ENCODE data around the gene DLGAP5.

DNA sequence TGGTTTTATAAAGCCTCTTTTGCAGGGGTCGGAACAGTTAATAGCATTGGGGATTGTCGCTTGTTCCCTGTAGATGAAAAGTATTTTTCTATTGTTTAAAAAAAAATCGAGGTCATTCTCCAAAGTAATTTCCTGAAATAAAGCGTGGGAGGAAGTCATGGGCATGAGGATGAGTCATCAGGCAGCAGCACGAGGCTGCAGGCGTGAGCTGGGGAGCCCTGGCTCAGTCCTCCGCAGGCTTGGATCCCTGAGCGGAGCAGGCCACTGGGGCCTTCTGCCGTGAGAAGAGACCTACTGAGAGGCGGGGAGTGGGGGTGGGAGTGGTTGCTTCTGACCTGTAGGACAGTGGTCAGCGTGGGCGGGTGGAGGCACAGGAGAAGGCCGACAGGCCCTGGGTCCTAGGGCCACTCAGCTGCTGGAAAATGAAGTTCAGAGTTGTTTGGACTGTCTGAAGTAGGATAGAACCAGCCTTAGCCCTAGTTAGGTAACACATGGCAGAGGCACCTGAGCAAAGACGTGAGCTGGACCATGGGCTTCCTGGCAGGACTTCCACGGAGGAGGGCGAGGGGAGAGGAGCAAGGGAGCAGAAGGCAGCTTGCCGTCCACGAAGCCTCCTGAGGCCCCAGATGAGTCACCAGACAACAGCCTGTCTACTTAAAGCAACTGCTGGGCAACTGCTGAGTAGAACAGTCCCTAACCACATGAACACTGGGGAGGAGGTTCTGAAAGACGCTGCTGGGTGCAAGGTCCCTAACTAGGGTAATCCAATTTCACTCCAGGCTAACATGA lies 83.4 kb downstream of the DLGAP5 start:
- TF ChIP-seq USF2 (IDR thresholded peaks at IDR 0.05; ENCODE audit: low read depth, low read length), result peak; percentile 39; the same call in 1 of the 2 replicates
- peak; percentile 85 for TF ChIP-seq POLR2A (IDR thresholded peaks at IDR 0.05; ENCODE audit: low read depth, low read length)
- no peak for TF ChIP-seq CTCF (conservative IDR thresholded peaks at IDR 0.05; ENCODE audit: low read depth, low read length)
- TF ChIP-seq CEBPB (IDR thresholded peaks at IDR 0.05; ENCODE audit: low read depth, low read length), result no peak
- TF ChIP-seq, protein P1, sequence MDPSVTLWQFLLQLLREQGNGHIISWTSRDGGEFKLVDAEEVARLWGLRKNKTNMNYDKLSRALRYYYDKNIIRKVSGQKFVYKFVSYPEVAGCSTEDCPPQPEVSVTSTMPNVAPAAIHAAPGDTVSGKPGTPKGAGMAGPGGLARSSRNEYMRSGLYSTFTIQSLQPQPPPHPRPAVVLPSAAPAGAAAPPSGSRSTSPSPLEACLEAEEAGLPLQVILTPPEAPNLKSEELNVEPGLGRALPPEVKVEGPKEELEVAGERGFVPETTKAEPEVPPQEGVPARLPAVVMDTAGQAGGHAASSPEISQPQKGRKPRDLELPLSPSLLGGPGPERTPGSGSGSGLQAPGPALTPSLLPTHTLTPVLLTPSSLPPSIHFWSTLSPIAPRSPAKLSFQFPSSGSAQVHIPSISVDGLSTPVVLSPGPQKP (IDR thresholded peaks at IDR 0.05; ENCODE audit: borderline replicate concordance, low read depth, low read length), result no peak
- peak; percentile 99 for TF ChIP-seq FOS (IDR thresholded peaks at IDR 0.05; ENCODE audit: low read depth, low read length)
- TF ChIP-seq MXI1 (IDR thresholded peaks at IDR 0.05; ENCODE audit: borderline replicate concordance, low read depth, low read length), result no peak
- TF ChIP-seq RCOR1 (IDR thresholded peaks at IDR 0.05; ENCODE audit: insufficient replicate concordance, low read length), result no peak
- TF ChIP-seq SMC3 (IDR thresholded peaks at IDR 0.05; ENCODE audit: low read depth, low read length), result 0 out of 2 replicates have a peak, but pooled peaks have one; percentile 14
- peak; percentile 64 for TF ChIP-seq MAZ (IDR thresholded peaks at IDR 0.05; ENCODE audit: borderline replicate concordance, low read depth, low read length)
- peak; percentile 97 for TF ChIP-seq BHLHE40 (IDR thresholded peaks at IDR 0.05; ENCODE audit: low read depth, low read length)
- TF ChIP-seq RAD21 (IDR thresholded peaks at IDR 0.05; ENCODE audit: low read length), result peak; percentile 11; the same call in 1 of the 2 replicates
- 0 out of 2 replicates have a peak, but pooled peaks have one; percentile 10 for TF ChIP-seq MAFK (IDR thresholded peaks at IDR 0.05; ENCODE audit: low read depth, low read length)
